ENCODE measurements around the gene EHF. TPM values are rescaled to one million over a fixed set of nuclear protein-coding genes. Genes with fewer than 3 reads are reported as not detected.
A peak's percentile ranks its signal among the peaks of the same experiment; 100 is the strongest.

Gene EHF
- total RNA-seq, 1 donor from 2014 or later = 121 TPM

DNA sequence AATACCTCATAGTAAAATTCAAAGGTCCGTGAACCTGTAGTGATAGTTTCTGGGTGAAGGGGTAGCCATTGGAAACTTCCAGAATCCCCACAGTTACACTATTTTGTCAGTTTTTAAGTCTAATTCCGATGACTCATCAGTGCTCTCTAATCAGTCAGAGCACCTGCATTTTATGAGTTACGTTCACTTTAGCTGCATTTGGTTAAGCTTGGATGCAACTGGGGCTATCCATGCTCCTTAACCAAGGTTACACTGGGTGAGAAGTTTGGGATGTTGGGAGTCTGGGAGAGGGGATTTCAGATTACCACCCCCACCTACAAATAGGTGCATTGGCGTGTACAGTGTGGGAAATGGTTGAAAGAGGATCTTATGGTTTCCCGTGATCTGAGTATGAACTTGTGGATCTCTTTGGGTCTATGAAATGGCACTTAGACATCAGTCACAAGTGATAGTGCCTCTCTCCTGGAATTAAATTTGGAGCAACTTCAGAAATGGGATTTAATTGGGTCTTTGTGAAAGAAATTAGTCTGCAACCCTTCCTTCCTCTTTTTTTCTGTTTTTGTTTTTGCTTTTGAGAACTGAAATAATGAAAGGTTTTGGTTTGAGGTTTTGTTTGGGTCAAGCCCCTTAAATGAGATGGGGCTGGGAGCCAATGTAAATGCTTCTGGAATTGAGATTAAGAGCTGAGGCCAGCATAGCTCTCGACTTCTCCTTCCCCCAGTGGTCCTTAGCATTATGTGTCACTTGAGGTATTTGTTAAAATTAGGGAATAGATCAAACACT, 31.5 kb downstream of the EHF start:
- H3K4me3 ChIP-seq = no peak overlapping the region
- peak in 1 of 2 donors; percentile 44 for DNase-seq (ENCODE audit: extremely low spot score in 2 of 2)
- H3K9me3 ChIP-seq = no peaks in the 10 kb centered on the region
- TF ChIP-seq POLR2AphosphoS5 (IDR thresholded peaks at IDR 0.05; ENCODE audit: insufficient read depth in 1 of 2, low read depth in 1 of 2) (no peak), POLR2A (IDR thresholded peaks at IDR 0.05) (no peak)
- TF ChIP-seq, protein P1, sequence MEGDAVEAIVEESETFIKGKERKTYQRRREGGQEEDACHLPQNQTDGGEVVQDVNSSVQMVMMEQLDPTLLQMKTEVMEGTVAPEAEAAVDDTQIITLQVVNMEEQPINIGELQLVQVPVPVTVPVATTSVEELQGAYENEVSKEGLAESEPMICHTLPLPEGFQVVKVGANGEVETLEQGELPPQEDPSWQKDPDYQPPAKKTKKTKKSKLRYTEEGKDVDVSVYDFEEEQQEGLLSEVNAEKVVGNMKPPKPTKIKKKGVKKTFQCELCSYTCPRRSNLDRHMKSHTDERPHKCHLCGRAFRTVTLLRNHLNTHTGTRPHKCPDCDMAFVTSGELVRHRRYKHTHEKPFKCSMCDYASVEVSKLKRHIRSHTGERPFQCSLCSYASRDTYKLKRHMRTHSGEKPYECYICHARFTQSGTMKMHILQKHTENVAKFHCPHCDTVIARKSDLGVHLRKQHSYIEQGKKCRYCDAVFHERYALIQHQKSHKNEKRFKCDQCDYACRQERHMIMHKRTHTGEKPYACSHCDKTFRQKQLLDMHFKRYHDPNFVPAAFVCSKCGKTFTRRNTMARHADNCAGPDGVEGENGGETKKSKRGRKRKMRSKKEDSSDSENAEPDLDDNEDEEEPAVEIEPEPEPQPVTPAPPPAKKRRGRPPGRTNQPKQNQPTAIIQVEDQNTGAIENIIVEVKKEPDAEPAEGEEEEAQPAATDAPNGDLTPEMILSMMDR (IDR thresholded peaks at IDR 0.05) = no peak
- no peaks in the 10 kb centered on the region for H3K27me3 ChIP-seq
- peak overlapping the region; percentile 23 for H3K27ac ChIP-seq
- H3K36me3 ChIP-seq = peaks cover 0 to 7% of the 10 kb centered on the region in 2 donors
- H3K4me1 ChIP-seq = peaks cover 34% of the 10 kb centered on the region
- intact Hi-C loops (cut with DNase I) = no loop called here

DNA sequence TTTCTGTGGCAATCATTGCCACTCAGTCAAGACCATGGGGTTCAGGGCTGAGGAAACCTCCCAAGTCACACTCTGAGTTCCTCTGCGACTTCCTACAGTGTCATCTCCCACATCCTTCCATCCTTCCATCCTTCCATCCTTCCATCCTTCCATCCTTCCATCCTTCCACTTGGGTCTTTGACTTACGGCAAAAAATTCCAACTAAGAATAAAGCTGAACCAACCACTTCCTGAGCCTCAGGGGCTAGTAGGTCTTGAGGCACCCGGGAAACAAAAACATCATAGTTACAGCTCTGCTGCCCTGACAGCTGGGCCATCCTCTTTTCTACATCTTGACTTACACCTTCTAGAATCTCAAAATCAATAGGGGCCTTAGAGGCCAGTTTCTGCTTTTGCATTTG, 32.1 kb downstream of the EHF start:
- intact Hi-C loops (cut with DNase I) = no loop called here
- H3K36me3 ChIP-seq = peaks cover 0 to 7% of the 10 kb centered on the region in 2 donors

DNA sequence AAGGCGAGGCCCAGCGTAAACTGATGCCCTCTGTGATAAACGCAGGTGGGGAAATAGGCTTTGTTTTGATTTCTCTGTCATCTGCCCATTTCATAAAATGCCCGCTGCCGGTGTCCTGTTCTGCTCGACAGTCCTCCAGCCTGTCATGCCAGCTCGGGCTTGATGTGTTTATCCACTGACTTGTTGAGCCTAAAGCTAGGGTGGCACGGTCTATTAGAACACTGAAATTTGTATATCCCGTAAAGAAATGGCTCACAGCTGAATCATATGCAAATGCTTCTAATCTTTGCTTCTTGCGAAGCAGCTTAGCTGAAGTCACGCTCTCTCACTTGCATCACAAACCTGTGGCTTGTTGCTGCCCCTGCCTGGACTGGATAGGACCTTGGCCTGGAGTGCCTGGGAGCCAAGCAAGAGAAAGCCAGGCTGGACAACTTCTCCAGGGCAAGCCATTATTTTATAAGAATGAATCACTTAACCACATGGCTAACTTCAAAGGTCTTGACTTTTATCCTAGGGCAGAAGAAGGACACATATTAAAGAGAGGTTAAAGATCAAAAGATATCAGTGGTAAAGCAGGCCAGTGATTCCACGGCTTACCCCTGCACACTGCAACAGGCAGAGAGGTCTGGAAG, 33.1 kb downstream of the EHF start:
- peak in 1 of 2 donors; percentile 88 for DNase-seq (ENCODE audit: extremely low spot score in 2 of 2)
- Histone ChIP-seq H3K36me3 (peaks cover 0 to 7% of the 10 kb centered on the region in 2 donors), H3K4me3 (no peak overlapping the region), H3K27ac (peak overlapping the region; percentile 74), H3K4me1 (peaks cover 34% of the 10 kb centered on the region), H3K9me3 (no peaks in the 10 kb centered on the region), H3K27me3 (no peaks in the 10 kb centered on the region)
- intact Hi-C loops (cut with DNase I) = no loop called here
- TF ChIP-seq, protein P1 (IDR thresholded peaks at IDR 0.05) = no peak
- TF ChIP-seq POLR2AphosphoS5 (IDR thresholded peaks at IDR 0.05; ENCODE audit: insufficient read depth in 1 of 2, low read depth in 1 of 2) (no peak), POLR2A (IDR thresholded peaks at IDR 0.05) (no peak)

More for the DNA sequence above, 32.1 kb downstream of the EHF start:
- H3K27me3 ChIP-seq = no peaks in the 10 kb centered on the region
- DNase-seq (ENCODE audit: extremely low spot score in 2 of 2) = peak in 1 of 2 donors; percentile 75
- TF ChIP-seq POLR2A (IDR thresholded peaks at IDR 0.05) = no peak
- TF ChIP-seq POLR2AphosphoS5 (IDR thresholded peaks at IDR 0.05; ENCODE audit: insufficient read depth in 1 of 2, low read depth in 1 of 2) = no peak
- TF ChIP-seq, protein P1 (IDR thresholded peaks at IDR 0.05) = no peak
- no peak overlapping the region for H3K4me3 ChIP-seq
- H3K4me1 ChIP-seq = peaks cover 34% of the 10 kb centered on the region
- no peaks in the 10 kb centered on the region for H3K9me3 ChIP-seq
- H3K27ac ChIP-seq = peak overlapping the region; percentile 61

DNA sequence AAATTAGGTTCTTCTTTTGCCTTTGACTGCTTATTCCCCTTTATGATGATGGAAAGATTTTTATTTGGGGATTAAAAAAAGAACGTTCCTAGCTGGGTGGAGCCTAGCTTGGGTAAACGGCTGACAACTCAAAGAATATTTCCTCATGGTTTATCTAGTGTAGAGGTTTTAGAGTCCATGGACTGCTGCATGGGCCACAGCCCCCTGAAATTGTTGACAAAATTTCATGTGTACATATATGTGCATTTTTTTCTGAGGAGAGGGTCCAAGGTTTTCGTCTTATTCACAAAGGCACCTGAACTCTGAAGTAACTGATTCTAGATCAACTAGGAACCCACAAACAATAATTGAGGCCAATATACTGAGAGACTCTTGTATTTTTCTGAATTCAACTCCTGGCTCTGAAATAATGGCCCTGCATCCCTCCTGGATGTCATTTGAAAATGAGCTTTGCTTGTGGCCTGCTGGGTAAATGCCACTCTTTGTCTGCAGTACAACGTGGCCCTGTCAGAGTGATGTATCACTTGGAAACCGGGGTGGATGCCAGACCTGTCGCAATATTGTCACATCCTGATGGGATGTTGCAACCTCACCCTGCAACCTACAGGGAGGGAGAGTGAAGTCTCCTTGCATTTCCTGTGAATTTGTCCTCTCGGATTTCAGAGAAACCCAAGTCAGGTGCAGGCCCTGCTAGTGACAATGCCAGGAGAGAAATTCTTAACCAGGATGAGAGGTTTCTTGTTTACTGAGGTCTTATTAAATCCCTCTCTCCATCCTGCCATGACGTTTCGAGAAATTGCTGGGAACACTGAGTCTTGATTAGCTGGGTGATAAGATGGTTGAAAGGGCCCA, 33.8 kb downstream of the EHF start:
- Histone ChIP-seq H3K36me3 (peaks cover 0 to 7% of the 10 kb centered on the region in 2 donors), H3K27ac (peak overlapping the region; percentile 74), H3K4me3 (no peak overlapping the region), H3K4me1 (peaks cover 32% of the 10 kb centered on the region), H3K27me3 (no peaks in the 10 kb centered on the region), H3K9me3 (no peaks in the 10 kb centered on the region)
- peak in 1 of 2 donors; percentile 86 for DNase-seq (ENCODE audit: extremely low spot score in 2 of 2)
- intact Hi-C loops (cut with DNase I) = no loop called here
- TF ChIP-seq POLR2AphosphoS5 (IDR thresholded peaks at IDR 0.05; ENCODE audit: insufficient read depth in 1 of 2, low read depth in 1 of 2) = peak in 1 of 2 donors; percentile 35
- TF ChIP-seq POLR2A (IDR thresholded peaks at IDR 0.05) = no peak

Measured in vagina (tissue), 2 donors.